Right lobe of liver (tissue), 4 donors: ENCODE results near the gene CDC16.

ENCODE experiments used
- POLR2A ChIP-seq: fragments of 450-650 bp; IDR thresholded peaks from one replicate; pipeline ENCODE4 v1.6.1; 2017; ENCODE audit warnings: antibody characterized with exemption, mild to moderate bottlenecking
- TF ChIP-seq, protein P1 (sequence below), 4 donors: fragments of 200-600 bp in 3 of 4; fragments of 450-650 bp in 1 of 4; IDR thresholded peaks; one replicate each; pipeline versions ENCODE4 v1.5.1 to v1.8.0; 2016 to 2022; ENCODE audit warnings: antibody characterized with exemption in 4 of 4, mild to moderate bottlenecking in 2 of 4
- donor health status: DM: no; HTN: no; CAD: no.
- donor health status: DM: no; HTN: no; CAD: no.
- donor health status: DM: no; HTN: yes; CAD: no.

- TF ChIP-seq, protein P1, sequence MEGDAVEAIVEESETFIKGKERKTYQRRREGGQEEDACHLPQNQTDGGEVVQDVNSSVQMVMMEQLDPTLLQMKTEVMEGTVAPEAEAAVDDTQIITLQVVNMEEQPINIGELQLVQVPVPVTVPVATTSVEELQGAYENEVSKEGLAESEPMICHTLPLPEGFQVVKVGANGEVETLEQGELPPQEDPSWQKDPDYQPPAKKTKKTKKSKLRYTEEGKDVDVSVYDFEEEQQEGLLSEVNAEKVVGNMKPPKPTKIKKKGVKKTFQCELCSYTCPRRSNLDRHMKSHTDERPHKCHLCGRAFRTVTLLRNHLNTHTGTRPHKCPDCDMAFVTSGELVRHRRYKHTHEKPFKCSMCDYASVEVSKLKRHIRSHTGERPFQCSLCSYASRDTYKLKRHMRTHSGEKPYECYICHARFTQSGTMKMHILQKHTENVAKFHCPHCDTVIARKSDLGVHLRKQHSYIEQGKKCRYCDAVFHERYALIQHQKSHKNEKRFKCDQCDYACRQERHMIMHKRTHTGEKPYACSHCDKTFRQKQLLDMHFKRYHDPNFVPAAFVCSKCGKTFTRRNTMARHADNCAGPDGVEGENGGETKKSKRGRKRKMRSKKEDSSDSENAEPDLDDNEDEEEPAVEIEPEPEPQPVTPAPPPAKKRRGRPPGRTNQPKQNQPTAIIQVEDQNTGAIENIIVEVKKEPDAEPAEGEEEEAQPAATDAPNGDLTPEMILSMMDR (IDR thresholded peaks at IDR 0.05): no peak
- no peak for TF ChIP-seq POLR2A
Measured at GRCh38 chr13:114211446-114212157, 23.1 kb upstream of the CDC16 start.
